ENCODE measurements around the gene HCN1. TPM values are rescaled to one million over a fixed set of nuclear protein-coding genes. Genes with fewer than 3 reads are reported as not detected.

The HCN1 gene
- total RNA-seq, result 0.12 TPM

GRCh38 chr5:45696206-45696836 is at the start of gene HCN1:
Gene HCN1 (minus strand): TSS chr5:45696380.
- peak; percentile 81 for DNase-seq (ENCODE audit: low spot score)

GRCh38 chr5:45741110-45741509 is 44.9 kb upstream of the HCN1 start:
- DNase-seq (ENCODE audit: low spot score), result no peak

GRCh38 chr5:45737153-45737552 is 41.0 kb upstream of the HCN1 start:
- no peak for DNase-seq (ENCODE audit: low spot score)

- no peak for DNase-seq (ENCODE audit: low spot score)
These were observed 29.4 kb upstream of the HCN1 start for GRCh38 chr5:45725537-45725936.

GRCh38 chr5:45697201-45697600 is 1.0 kb upstream of the HCN1 start:
- no peak for DNase-seq (ENCODE audit: low spot score)

GRCh38 chr5:45695804-45696156 is 400 bp downstream of the HCN1 start:
- no peak for DNase-seq (ENCODE audit: low spot score)

GRCh38 chr5:45694971-45695803 is 993 bp downstream of the HCN1 start:
- DNase-seq (ENCODE audit: low spot score), result no peak

- no peak for DNase-seq (ENCODE audit: low spot score)
These were observed 1.8 kb downstream of the HCN1 start for GRCh38 chr5:45694255-45694814.

GRCh38 chr5:45692481-45692880 is 3.7 kb downstream of the HCN1 start:
- DNase-seq (ENCODE audit: low spot score), result no peak

GRCh38 chr5:45691656-45692055 is 4.5 kb downstream of the HCN1 start:
- DNase-seq (ENCODE audit: low spot score), result no peak

GRCh38 chr5:45687701-45688100 is 8.5 kb downstream of the HCN1 start:
- DNase-seq (ENCODE audit: low spot score), result no peak

GRCh38 chr5:45686620-45687019 is 9.6 kb downstream of the HCN1 start:
- DNase-seq (ENCODE audit: low spot score), result no peak

- no peak for DNase-seq (ENCODE audit: low spot score)
These were observed 12.1 kb downstream of the HCN1 start for GRCh38 chr5:45684118-45684517.

GRCh38 chr5:45680950-45681349 is 15.2 kb downstream of the HCN1 start:
- no peak for DNase-seq (ENCODE audit: low spot score)

- DNase-seq (ENCODE audit: low spot score), result no peak
These were observed 18.7 kb downstream of the HCN1 start for GRCh38 chr5:45677524-45677923.

GRCh38 chr5:45672271-45672670 is 23.9 kb downstream of the HCN1 start:
- no peak for DNase-seq (ENCODE audit: low spot score)

GRCh38 chr5:45648744-45649143 is 47.4 kb downstream of the HCN1 start:
- no peak for DNase-seq (ENCODE audit: low spot score)

- DNase-seq (ENCODE audit: low spot score), result no peak
These were observed 53.1 kb downstream of the HCN1 start for GRCh38 chr5:45643056-45643455.

- no peak for DNase-seq (ENCODE audit: low spot score)
These were observed 53.8 kb downstream of the HCN1 start for GRCh38 chr5:45642370-45642769.

- DNase-seq (ENCODE audit: low spot score), result no peak
These were observed 57.1 kb downstream of the HCN1 start for GRCh38 chr5:45639040-45639439.

- no peak for DNase-seq (ENCODE audit: low spot score)
These were observed 69.0 kb downstream of the HCN1 start for GRCh38 chr5:45627076-45627656.

- no peak for DNase-seq (ENCODE audit: low spot score)
These were observed 72.3 kb downstream of the HCN1 start for GRCh38 chr5:45623832-45624231.

GRCh38 chr5:45622365-45622764 is 73.8 kb downstream of the HCN1 start:
- no peak for DNase-seq (ENCODE audit: low spot score)
